PC-9 (cell line): ENCODE data around the gene SAMD8.

Source experiments
- CTCF ChIP-seq: fragments of 200-600 bp; sonication (generic); conservative IDR thresholded peaks from 2 replicates; pipeline ENCODE4 v1.6.1; 2017; ENCODE audit warnings: mixed run types, antibody characterized with exemption, mild to moderate bottlenecking, moderate library complexity
- EZH2 ChIP-seq: fragments of 200-600 bp; sonication (generic); IDR thresholded peaks from 2 replicates; pipeline ENCODE4 v1.8.0; 2017; ENCODE audit warnings: antibody characterized with exemption, low read depth

GRCh38 chr10:75086278-75086934 is 25.1 kb upstream of the SAMD8 start:
- TF ChIP-seq CTCF, result no peak
- TF ChIP-seq EZH2, result no peak
